GM18909 (cell line): ENCODE measurements around the gene SPECC1.
"Not testable (repeated sequence)": the region's sequence is repeated elsewhere in the genome, so short reads cannot be mapped to it uniquely, and the experiment has no call there.

Experiments
- ATAC-seq: cut with Tn5 transposase; IDR thresholded peaks from one replicate; pipeline ENCODE4 v1.9.1; 2021; ENCODE audit warnings: mild to moderate bottlenecking; ENCODE audit not compliant: unreplicated experiment, poor library complexity

SPECC1 gene, protein sequence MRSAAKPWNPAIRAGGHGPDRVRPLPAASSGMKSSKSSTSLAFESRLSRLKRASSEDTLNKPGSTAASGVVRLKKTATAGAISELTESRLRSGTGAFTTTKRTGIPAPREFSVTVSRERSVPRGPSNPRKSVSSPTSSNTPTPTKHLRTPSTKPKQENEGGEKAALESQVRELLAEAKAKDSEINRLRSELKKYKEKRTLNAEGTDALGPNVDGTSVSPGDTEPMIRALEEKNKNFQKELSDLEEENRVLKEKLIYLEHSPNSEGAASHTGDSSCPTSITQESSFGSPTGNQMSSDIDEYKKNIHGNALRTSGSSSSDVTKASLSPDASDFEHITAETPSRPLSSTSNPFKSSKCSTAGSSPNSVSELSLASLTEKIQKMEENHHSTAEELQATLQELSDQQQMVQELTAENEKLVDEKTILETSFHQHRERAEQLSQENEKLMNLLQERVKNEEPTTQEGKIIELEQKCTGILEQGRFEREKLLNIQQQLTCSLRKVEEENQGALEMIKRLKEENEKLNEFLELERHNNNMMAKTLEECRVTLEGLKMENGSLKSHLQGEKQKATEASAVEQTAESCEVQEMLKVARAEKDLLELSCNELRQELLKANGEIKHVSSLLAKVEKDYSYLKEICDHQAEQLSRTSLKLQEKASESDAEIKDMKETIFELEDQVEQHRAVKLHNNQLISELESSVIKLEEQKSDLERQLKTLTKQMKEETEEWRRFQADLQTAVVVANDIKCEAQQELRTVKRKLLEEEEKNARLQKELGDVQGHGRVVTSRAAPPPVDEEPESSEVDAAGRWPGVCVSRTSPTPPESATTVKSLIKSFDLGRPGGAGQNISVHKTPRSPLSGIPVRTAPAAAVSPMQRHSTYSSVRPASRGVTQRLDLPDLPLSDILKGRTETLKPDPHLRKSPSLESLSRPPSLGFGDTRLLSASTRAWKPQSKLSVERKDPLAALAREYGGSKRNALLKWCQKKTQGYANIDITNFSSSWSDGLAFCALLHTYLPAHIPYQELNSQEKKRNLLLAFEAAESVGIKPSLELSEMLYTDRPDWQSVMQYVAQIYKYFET

DNA sequence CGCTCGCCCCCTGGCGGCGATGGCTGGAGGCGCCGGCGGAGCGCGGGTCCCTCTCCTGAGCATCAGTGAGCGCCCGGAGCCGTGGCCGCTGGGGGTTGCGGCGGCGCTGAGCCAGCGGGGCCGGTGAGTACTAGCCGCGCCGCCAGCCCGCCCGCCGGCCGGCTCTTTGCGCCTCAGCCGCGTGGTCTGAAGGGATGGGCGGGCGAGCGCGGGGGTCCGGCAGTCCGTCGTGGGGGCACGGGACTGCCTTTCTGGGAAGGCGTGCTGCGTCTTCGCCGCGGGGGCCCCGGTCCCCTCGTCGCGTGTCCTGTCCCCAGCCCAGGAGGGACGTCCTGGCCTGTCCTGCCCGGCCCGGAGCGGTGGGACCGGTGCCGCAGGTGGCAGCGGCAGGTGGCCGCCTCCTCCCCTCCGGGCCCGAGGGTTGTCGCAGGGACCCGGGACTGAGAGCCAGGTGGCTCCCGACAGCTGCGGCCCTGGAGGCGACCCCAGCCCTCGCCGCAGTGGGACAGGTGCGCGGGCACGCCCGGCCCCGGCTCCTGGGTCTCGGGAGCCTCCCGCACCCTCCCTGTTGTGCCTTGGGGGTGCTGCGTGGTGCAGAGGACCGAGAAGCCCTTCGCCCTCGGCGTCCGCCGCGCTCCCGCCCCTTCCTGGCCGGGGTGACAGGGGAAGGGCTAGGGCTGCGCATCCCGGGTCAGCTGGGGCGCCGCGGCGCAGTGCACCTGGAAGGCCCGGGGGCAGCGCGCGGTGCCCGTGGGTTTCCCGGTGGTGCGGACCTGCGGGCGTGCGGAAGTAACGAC is at the start of gene SPECC1:
Gene SPECC1 (plus strand): TSS at position 58 of the 797 bp plus-strand sequence. CDS start 87,293 bp downstream, outside the sequence.
- ATAC-seq = peak; percentile 98

DNA sequence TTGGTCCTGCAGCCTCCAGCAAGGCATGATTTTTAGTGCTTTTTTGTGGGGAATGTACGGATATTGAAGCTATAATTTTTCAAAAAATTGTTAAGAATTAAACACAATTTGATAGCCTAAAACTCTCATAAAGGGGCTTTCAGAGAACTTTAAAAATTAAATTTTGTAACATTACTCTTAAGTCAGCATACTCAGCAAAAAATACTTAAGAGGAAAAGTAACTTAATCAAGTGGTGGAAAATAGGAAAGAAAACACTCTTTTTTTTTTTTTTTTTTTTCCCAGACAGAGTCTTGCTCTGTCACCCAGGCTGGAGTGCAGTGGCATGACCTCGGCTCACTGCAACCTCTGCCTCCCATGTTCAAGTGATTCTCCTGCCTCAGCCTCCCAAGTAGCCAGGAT is 46.2 kb upstream of the SPECC1 start:
- ATAC-seq = not testable (repeated sequence)

DNA sequence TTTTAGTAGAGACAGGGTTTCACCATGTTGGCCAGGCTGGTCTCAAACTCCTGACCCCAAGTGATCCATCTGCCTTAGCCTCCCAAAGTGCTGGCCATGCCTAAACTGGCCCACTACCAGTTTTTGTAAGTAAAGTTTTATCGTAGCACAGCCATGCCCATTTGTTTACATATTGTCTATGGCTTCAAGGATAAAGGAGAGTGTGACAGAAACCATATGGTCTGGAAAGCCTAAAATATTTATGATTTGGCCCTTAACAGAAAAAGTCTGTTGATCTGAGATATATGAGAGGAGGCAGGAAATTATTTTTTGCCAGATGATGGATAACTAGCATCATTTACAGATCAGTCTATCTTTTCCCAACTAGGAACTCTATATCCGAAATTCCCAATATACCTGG is 36.0 kb upstream of the SPECC1 start:
- ATAC-seq = no peak

DNA sequence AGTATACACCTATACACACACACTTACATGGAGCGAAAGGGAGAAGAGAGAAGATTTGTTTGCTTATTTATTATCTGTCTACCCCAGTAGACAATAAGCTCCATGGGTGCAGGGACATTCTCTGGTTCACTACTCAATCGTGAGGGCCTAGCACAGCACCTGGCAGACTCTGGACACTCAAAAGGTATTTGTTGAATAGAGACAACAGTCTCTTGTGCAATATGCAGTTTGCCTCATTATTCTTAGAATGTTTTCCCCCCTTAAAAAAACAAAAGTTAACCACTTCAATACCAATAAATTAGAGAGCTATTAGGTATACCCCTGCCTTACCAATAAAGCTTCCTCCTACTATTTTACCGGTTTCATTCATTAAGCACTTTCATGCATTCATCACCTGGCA is 33.6 kb upstream of the SPECC1 start:
- ATAC-seq = no peak

DNA sequence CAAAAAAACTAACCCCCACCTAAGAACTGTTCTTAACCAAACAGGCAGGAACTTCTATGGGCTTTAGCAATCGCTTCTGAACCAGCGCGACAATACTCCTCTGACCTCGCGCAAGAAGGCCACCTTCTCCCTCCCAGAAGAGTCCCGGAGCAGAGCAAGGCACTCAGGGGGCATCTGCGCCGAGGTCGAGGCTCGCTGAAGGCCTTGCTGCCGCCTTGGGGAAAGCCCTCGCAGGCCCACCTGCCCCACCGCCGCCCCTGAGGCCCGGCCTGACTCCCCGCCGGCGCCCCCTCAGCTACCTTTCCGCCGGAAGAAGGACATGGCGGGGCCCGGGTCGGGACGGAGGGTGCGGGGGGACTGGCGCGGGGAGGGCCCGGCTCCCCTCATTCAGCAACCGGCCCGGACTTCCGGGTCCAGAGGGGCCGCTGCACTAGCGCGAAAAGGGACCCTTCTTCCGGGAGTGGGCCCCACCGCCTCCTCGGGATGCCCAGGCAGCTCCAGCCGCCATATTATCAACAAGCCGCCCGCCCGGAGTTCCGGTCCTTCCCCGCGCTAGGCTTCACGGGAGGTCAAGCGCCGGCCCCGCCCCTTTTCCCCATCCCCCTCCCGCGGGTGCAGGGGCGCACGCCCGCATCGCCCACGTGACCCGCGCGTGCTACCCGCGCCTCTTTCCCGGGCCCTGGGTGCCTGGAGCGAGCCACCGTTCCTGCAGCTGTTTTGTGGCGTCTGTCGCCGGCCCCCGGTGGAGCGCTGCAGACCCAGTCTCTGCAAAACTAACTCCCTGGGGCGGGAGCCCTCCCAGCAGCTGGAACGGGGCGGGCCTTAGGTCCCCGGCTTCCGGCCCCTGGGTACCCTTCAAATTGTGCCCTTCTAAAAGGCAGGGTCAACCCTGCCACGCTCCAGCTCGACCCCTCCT is 31.6 kb upstream of the SPECC1 start, which contains the start of gene AKAP10:
Gene AKAP10 (minus strand): TSS at position 536 of the 916 bp plus-strand sequence. CDS start 149 bp downstream, at position 387.
- peak; percentile 85 for ATAC-seq

DNA sequence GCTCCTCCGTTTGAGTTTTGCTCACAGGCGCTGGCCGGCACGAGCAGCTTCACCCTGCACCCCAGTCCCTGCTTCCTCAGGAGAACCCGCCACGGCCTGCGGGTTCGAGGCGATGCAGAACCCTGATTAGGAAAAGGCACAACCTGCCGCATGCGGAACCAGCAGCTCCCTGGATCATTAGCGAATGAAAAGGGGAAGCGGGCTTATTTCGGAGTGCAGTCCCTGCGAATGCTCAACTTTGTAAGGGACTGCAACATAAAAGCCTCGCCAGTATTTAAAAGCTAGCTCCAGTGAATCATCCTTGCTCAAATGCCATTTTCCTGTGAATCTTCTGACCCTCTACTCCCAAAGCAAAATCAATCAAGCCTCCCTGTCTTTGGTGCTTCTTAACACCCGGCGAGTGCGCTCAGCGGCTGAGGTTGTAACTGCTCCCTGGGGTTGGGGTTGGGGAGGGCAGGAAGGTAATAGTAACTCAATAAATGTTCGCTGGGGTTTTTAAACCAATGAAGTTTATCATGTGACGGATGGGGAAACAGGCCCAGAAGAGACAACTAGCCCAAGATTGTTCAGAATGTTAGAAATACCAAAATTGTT is 30.9 kb upstream of the SPECC1 start:
- ATAC-seq = peak; percentile 31

DNA sequence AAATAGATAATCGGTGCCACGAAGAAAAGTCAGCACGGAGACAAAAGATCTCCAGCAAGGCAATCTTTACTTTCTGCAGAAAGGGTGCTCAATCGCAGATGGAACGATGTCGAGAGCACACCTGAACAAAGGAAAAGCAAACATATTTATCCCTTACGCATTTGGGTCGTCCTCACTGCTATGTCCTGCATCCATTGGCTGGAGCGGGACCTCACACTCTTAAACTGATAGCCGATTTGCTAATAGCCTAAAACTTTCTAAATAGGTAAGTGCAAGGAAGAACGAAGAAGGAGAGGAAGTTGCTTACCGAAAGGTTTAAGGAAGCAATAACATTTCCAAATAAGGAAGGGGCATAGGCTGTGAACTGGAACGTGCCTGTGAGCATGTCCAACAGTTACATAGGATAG is 30.4 kb upstream of the SPECC1 start:
- ATAC-seq = no peak

DNA sequence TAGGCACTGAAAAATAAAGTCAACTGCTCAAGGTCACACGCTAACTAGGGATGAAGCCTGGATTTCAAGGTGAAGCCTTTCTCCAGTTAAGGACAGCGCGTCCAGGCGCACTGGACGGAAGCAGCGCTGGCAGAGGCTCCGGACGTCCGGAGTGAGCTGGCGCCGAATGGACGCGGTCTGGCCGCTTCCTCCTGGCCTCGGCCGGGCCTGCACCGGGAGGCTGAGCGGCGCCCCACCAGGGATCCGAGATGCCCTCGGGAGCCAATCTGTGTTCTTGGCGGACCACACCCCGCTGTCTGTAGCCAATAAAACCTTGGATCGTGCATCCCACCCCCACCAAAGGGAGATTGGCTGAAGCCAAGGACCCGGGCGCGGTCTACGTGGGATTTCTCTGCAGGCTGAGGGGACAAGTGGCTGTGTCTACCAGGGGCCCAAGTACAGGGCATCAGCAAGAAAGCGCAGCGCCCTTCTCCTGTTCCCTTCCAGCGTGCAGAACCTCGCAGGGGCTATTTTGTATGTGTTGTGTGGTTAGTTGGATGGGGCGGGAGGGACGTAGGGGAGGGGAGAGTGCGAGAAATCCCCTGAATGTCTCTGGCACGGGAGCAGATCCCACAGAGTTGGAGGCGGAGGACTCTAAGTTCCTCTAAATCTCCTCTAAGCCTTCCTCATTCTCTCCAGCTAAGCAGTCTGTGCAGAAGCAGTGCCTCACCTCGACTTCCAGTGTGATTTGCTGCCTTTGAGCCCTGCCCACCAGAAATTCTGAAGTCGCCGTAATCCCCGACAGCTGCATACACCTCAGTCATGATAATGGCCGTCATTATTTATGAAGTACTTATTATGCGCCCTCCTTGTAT is 29.0 kb upstream of the SPECC1 start:
- ATAC-seq = no peak

DNA sequence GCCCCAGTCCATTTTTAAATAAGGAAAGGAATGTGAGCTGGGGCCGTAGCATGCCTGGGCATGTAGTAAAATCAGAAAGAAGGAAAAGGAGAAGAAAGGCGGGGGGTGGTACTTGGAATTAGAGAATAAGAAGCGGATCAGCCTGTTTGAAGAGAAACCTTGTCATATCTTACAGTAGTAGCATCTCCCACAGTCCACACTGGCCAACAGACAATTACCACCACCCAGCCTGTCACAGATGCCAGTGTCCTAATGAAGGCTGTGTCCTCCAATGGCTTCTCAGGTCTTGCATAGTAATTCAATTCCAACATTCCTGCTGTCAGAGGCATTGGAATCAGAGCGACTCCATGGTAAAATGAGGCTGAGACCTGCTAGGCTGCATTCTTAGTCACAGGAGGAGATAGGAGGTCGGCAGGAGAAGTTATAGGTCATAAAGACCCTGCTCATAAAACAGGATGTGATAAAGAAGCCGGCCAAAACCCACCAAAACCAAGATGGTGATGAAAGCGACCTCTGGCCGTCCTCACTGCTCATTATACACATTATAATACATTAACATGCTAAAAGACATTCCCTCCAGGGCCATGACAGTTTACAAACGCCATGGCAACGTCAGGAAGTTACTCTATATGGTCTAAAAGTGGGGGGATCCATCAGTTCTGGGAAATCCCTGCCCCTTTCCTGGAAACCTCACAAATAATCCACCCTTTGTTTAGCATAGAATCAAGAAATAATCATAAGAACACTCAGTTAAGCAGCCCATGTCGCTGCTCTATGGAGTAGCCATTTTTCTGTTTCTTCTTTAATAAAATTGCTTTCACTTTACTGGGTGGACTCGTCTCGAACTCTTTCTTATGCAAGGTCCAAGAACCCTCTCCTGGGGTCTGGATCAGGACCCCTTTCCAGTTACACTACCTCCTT is 22.0 kb upstream of the SPECC1 start:
- no peak for ATAC-seq

DNA sequence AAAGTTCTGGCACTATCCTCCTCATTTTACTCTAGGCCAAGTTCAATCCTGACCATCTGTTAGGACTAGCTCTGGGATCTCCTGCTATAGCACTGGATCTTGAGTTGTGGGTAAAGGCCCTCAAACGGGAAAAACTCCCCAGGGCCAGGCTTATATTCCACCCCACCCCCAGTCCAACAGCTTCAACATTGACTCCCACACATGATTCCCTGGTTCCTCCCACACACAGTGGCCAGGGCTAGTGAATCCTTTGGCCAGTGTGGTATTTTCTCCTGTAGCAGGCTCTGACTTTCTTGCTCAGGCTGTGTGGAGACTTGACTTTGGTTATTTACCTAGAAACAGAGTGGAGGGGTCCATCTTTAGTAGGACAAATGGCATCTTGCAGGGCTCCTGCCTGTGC is 21.3 kb upstream of the SPECC1 start:
- no peak for ATAC-seq

DNA sequence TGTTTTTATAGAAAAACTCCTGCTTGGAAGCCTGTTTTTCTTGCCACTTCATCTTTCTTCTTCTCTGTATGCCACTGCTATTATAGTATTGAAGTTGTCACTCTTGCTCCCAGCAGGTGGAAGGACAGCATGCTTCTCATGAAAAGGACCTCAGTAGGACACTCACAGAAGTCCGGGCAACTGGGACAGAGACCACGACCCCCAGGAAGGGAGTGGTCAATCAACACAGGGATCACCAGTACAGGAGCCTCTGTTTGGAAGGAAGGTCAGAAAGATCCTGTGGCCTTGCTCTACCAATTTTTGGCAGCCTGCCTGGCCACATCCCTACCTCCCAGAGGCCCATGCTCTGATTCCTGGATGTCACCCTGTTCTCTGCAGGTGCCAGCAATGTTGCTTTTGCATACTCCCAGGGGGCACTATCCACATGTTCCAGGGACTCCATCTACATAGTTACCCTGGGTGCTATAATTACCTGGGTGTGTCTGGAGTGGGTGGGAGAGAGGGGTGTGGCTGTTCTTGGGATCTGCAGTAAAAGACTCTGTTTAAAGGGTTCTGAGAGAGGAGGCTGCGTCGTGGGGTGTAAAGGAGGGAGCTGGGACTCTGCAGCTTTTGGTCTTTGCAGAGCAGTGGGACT is 17.8 kb upstream of the SPECC1 start:
- no peak for ATAC-seq

DNA sequence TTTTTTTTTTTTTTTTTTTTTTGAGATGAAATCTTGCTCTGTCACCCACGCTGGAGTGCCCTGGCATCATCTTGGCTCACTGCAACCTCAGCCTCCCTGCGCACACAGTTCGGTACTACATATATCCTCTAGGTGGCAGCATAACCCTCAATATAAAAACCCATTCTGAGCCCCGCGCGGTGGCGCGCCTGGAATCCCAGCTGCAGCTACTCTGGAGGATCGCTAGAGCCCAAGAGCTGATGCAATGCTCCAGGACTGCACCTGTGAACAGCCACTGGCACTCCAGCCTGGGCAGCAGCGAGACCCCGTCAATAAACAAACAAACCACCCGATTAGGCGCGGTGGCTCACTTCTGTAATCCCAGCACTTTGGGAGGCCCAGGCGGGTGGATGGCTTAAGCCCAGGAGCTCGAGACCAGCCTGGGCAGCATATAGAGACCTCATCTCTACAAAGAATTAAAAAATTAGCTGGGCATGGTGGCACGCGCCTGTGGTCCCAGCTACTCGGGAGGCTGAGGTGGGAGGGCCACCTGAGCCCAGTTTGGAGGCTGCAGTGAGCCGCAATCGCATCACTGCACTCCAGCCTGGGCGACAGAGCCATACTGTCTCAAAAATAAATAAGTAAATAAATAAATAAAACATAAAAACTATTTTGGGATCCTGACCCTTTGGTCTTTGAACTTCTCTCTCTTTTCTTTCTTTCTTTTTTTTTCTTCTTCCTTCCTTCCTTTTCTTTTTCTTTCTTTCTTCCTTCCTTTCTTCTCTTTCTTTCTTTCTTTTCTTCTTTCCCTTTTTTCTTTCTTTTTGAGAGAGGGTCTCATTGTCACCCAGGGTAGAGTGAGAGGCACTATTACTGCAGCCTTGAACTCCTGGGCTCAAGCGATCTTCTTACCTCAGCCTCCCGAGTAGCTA is 16.1 kb upstream of the SPECC1 start:
- ATAC-seq = peak; percentile 80

DNA sequence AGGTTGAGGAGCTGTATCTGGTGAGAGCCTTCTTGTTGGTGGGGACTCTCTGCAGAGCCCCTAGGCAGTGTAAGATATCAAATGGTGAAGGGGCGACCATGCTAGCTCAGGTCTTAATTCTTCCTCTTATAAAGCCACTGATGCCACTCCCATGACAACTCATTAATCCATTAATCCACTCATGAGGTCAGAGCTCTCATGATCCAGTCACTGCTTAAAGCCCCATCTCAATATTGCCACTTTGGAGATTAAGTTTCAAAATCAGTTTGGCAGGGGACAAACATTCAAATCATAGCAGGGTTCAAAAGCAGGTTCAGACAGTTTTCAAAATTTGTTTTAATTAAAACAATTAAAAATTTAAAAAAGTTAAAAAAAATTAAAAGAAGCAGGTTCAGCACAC is 13.1 kb upstream of the SPECC1 start:
- no peak for ATAC-seq

DNA sequence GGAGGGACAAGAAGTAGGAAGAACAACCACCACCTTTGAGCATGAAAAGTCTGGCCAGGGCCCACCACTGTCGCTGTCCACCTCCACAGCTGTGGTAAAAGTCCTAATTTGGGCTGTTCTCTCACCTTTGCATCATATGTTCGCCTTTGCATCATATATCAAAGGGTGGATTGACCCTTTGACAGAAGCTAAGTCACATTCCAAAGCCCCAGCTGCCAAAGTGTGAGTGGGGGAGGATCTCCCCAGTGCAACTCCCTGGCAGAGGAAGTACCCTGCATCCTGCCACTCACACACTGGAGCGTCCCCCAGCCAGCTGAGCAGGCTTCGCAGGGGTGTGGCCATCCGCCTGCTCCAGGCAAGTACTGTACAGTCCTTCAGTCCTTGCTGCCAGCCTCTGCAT is 12.7 kb upstream of the SPECC1 start:
- ATAC-seq = no peak
